HS-5 (cell line): ENCODE measurements around the gene TEX51.

Experiments used
- DNase-seq: peaks from one replicate; pipeline ENCODE4 v3.0.0-alpha.2; 2012; ENCODE audit warnings: low read depth

TEX51 gene

GRCh38 chr2:126893606-126894005 lies 5.1 kb upstream of the TEX51 start:
- DNase-seq: no peak

DNA sequence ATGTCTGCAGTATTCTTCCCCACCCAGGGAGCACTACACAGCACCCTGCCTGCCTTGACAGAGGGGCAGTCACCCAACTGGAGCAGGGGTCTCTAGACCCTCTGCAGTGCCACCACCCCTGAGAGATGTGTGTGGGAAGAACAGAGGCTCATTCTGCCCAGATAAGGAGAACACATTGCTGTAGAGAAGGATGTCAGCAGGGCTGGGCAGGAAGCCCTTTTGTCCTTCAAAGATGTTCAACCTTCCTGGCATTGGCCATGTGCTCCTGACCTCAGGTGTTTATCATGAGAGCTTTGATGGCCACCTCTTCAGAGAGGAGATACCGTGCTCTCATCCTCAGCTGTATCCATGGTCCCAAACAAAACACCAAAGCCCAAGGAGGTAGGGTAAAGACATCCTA lies 4.6 kb upstream of the TEX51 start:
- DNase-seq: no peak

DNA sequence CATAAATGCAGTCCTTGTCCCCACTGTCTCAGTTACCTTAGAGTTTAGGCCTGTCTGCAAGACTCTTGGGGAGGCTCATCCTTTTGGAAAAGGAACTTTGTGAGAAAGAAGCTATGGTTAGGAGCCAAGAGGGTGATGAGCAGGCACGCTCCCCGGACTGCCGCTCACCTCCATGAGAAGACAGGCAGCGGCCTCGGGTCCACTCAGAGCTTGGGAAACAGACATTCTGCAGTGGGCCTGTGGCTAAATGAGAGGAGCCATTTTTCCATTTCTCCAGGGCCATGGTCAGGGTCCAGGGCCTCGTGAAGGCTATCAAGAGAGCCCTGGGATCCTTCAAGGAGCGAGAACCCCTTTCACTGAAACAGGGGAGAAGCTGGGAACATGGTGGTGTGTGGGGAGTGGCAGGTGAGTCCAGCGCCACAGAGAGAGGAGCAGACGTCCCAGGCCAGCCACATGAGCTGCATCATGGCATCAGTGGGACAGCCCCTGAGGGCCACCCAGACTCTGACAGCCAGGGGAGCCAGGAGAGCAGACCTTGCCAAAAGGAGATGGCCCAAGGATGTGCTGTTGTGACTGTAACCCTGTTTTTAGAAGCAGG lies 4.0 kb upstream of the TEX51 start:
- no peak for DNase-seq

GRCh38 chr2:126895336-126895735 lies 3.4 kb upstream of the TEX51 start:
- DNase-seq: no peak

DNA sequence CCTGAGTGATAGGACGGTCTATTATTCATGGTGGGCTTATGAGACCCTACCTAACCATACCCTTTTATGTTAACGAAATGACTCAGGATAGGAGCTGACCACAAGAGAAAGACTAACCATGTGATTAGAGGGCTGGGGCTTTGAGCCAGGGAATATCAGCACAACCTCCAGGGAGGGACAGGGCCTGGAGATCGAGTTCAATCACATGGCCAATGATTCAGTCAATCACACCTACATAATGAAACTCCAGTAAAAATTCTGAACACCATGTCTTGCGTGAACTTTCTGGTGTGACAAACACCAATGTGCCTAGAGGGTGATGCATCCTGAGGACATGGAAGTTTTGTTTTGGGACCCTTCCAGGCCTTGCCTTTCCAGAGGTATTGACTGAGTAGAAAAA lies 2.2 kb upstream of the TEX51 start:
- no peak for DNase-seq

DNA sequence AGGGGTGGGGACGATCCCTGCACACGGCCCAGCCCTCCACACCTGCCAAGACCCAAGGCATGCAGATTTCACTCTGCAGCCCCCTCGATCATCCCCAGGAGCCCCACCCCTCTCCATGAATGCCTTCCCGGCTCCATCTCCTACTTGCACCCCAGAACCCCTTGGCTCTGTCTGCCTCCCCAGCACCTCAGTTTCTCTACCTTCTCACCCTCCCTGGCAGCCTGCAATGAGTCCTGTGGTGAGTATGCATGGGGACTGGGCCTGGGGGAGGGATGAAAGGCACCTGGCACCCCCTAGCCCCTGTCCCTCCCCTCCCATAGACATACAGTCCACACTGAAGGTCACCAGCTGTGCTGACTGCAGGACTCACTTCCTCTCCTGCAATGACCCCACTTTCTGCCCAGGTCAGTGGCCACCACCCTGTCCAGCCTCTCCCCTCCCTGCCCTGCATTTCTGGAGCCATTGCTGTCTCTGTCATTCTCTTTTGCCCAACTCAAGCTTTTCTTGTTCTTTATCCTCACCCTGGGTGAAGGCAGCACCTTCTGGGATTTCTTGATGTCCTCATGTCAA lies 1.0 kb downstream of the TEX51 start:
- no peak for DNase-seq

DNA sequence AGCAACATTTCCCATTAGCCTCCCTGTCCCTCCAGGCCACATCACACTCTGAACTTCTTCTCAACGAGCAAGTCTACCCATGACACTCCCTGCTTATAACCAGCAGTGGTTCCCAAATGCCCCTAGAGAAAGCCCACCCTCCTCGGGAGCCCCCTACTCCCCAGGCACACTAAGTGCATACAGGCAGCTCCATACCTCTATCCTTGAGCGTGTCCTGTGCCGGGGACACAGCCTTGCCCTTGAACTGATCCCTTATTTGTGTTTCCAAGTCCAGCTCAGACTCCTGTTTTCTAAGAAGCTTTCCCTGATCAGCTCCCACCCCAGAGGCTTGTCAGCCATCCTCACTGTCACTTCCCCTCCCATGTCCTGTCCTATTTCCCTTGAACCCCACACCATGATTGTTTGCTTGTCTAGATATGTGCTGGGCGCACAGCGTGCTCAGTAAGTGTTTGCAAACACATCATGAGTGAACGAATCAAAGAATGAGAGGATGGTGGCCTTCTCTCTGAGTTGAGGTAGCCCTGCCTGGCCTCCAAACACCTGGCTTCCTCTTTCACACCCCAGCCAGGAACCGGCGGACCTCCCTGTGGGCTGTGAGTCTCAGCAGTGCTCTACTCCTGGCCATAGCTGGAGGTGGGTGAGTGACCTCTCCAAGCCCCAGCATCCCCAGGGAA lies 2.1 kb downstream of the TEX51 start:
- DNase-seq: no peak

- DNase-seq: no peak
Measured at GRCh38 chr2:126901459-126901858, 2.8 kb downstream of the TEX51 start.

DNA sequence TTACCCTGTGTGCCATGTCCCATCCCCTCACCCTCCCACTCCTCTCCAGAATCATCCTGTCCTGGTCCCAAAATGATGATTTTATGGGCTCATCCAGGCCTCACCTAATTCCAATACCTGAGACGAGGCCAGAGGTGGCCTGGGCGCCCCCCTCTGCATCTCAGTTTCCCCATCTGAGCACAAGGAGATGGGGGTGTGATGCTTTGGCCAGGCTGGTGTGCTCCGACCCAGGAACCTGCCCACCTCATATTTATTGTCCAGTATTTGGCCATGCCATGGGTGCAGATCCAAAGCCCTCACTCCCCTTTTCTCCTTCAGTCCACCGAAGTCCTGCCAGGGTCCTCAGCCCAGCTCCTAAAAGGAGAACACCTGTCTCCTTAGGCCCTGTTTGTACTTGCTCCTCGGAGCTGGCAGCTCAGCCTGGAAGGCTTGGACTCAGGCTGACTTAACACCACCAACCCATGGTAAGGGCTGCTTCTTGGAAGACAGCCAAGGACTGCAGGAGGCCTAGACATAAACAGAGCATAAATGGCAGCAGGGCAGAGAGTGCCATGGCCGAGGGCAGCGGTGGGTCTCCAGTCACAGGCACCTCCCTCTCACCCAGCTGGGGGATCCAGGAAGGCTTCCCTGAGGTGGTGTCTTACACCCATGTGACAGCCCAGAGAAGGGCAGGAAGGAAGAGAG lies 3.6 kb downstream of the TEX51 start:
- no peak for DNase-seq

DNA sequence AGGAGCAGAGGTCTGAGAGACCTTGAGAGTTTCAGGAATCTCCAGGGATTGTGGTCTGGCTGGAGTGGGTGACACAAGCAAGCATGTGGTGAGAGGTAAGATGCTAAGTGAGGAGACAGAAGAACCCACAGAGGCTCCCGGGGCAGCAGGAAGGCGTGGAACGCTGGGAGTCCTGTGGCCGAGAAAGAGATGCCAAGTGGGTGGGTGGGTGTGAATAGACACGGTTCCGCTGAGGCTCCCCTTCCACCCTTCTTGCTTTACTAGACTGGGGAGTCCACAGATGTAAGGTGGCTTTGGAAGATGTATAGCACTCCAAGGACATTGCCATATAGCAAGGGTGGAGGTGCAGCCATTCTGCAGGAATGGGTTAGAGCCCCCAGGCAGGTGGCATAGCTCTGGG lies 4.2 kb downstream of the TEX51 start:
- DNase-seq: no peak

- DNase-seq: no peak
Measured at GRCh38 chr2:126905991-126906390, 7.3 kb downstream of the TEX51 start.

GRCh38 chr2:126906781-126907180 lies 8.1 kb downstream of the TEX51 start:
- no peak for DNase-seq

DNA sequence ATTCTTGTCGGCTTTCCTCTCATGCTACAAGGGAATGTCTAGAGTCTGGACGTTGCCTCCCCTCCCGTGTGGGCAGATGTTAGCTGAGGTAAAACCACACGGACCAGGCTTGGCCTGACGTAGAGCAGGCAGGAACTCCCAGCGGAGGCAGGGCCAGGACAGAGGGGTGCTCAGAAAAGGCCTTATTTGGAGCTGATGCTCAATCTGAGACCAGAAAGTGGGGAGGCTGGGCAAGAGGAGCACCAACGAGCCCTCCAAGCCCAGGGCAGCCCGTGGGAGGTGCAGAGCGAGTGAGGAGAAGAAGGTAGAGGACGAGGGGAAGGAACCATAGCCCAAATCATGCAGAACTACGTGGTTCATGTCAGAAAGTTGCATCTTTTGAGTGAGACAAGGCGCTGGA lies 9.0 kb downstream of the TEX51 start:
- no peak for DNase-seq

DNA sequence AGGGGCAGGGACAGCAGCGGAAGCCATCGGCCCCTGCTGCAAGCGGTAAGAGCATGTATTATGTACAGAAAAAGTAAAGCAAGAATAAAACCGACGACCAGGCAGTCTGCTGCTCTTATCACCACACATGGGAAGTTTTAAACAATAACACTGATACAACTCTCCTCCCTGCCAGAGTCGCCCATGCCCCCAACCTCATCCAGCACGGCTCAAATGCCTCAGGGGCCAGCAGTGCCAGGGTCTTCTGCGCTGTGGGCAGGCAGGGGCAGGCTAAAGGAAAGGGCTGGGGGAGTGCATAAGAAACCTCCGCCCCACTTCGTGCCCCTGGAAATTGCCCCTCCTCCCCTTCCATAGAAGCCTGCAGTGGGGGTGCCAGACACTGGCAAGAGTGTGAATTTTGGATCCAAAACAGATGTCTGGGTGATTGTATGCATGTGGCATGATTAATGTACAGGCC lies 10.1 kb downstream of the TEX51 start:
- DNase-seq: no peak

- no peak for DNase-seq
Measured at GRCh38 chr2:126909366-126909765, 10.7 kb downstream of the TEX51 start.

DNA sequence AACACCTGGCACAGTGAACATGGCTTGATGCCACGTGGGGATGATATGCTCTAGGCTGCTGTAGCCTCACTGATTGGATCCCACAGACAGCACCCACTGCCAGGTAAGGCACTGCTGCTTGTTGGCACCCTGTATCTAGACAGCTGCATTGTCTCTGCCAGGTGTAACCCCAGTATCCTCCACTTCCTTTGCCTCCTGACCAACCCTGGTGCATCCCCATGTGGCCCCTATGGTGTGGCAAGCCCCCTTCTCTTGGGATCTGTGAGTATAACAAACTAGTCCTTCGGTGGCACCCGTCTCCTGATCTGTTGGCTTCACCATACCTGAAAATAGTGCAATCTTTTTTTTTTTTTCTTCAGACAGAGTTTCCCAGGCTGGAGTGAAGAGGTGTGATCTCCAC lies 11.1 kb downstream of the TEX51 start:
- no peak for DNase-seq

GRCh38 chr2:126910637-126911036 lies 11.9 kb downstream of the TEX51 start:
- no peak for DNase-seq

- no peak for DNase-seq
Measured at GRCh38 chr2:126911111-126911796, 12.6 kb downstream of the TEX51 start.

DNA sequence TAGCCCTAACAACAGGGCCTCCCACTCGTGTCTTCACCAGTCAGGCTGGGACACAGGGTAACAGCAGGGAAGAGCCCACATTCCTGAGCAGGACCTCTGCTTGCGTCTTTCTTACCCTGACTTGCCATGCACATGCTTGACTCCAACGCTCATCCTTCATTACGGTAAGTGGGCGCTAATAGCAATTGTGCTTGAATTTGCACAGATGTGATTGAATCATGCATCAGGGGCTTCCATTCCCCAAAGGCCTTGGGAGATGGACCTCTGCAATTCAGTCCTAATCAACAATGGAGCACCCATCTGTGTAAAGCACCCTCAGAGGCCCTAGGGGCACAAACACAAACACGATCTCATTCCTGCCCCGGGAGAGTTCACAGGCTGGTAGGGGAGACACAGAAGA lies 13.5 kb downstream of the TEX51 start:
- DNase-seq: no peak

DNA sequence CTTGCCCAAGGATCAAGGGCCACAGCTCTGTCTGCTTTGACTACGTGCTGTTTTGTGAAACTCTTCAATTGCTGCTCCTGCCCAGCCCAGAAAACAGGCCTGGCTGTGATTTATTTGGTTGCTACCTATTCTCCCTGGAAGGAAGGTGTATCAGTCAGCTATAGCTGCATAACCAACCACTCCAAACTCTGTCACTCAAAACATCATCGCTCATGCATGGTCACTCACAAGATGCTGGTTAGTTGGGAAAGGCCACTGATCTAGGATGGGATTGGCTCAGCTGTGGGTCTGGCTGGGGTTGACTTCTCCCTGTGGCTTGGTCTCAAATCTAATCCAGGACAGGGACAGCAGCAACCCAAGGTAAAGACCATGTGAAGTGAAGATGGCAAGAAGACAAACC lies 14.6 kb downstream of the TEX51 start:
- no peak for DNase-seq

GRCh38 chr2:126913881-126914615 lies 15.4 kb downstream of the TEX51 start:
- no peak for DNase-seq
